22Rv1 (cell line): Measurements from ENCODE around the gene RABGAP1L.

ENCODE experiments used
- H3K27ac ChIP-seq: fragments of 450-650 bp; 2 replicates; pipeline ENCODE4 v1.5.1; 2017
- CTCF ChIP-seq: fragments of 450-650 bp; IDR thresholded peaks from 2 replicates; pipeline ENCODE4 v1.5.1; 2017; ENCODE audit warnings: mild to moderate bottlenecking
- ZFX ChIP-seq: fragments of 450-650 bp; IDR thresholded peaks from 2 replicates; pipeline ENCODE4 v1.6.1; 2017; ENCODE audit warnings: antibody characterized with exemption, borderline replicate concordance

The RABGAP1L gene

DNA sequence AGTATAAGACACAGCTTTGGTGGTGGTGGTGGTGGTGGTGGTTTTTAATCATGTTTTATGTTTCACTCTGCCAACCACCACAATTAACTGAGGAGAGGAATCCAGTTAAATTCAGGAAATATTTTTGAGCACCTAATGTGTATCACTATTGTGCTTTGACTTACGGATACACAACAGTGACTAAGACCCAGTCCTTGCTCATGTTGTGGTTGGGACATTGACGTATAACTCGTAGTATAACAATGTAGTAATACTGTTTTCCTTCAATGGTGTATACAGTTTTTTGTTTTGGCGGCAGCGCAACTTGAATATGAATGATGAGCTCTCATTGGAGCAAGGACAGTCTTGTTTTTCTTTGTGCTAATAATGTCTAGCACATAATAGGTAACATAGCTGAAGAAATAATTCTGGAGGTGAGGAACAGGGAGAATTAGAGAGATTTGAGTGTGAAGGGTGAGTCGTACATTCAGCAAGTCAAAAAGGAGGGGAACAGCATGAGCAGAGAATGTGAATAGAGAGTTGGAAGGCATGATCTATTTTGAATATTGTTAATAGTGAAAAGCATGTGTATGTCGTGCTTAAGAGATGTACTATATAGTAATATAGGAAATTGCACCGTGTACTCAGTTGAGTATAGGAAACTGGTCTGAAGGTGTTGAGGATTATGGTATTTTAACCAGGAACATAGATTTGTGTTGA, 845.9 kb downstream of the RABGAP1L start:
- H3K27ac ChIP-seq, result no peak overlapping the region
- TF ChIP-seq ZFX (no peak), CTCF (no peak)

GRCh38 chr1:175009532-175009931, 850.2 kb downstream of the RABGAP1L start:
- TF ChIP-seq CTCF (no peak), ZFX (no peak)

GRCh38 chr1:175013445-175013844, 854.1 kb downstream of the RABGAP1L start:
- no peak overlapping the region for H3K27ac ChIP-seq
- TF ChIP-seq ZFX (no peak), CTCF (no peak)

More at GRCh38 chr1:175009532-175009931, 850.2 kb downstream of the RABGAP1L start:
- no peak overlapping the region for H3K27ac ChIP-seq

- no peak for TF ChIP-seq ZFX
- no peak for TF ChIP-seq CTCF
- no peak overlapping the region for H3K27ac ChIP-seq
These were observed 855.9 kb downstream of the RABGAP1L start for GRCh38 chr1:175015243-175015642.

DNA sequence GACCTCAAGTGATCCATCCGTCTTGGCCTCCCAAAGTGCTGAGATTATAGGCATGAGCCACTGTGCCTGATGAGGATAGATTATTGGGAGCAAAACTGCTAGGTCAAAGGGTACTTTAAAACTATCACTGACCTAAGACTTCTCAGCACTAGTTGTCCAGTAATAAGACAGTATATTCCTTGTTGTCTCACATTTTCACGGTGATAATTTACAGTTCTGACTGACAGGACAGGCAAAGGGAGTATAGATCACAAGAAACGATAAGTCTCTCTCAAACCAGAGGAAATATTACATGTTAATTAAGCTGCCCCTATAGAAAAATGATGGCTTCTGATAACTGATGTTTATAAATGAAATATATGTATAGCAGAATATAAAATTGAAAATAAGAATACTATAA, 860.2 kb downstream of the RABGAP1L start:
- H3K27ac ChIP-seq, result no peak overlapping the region
- TF ChIP-seq CTCF (no peak), ZFX (no peak)

- H3K27ac ChIP-seq, result peak within 1 kb of the TSS; percentile 77
- TF ChIP-seq ZFX, result no peak
- TF ChIP-seq CTCF, result no peak
These were observed 864.0 kb downstream of the RABGAP1L start, which contains the start of gene MRPS14 for GRCh38 chr1:175023043-175023921. TSS of gene MRPS14 (minus strand) at chr1:175023425. CDS start at chr1:175023408, 17 bp downstream.

GRCh38 chr1:175023922-175024242, 864.6 kb downstream of the RABGAP1L start:
- H3K27ac ChIP-seq, result peak overlapping the region; percentile 77
